Measurements from ENCODE around the gene CBR3.
"Not testable (repeated sequence)": the region's sequence is repeated elsewhere in the genome, so short reads cannot be mapped to it uniquely, and the experiment has no call there.

Gene CBR3

DNA sequence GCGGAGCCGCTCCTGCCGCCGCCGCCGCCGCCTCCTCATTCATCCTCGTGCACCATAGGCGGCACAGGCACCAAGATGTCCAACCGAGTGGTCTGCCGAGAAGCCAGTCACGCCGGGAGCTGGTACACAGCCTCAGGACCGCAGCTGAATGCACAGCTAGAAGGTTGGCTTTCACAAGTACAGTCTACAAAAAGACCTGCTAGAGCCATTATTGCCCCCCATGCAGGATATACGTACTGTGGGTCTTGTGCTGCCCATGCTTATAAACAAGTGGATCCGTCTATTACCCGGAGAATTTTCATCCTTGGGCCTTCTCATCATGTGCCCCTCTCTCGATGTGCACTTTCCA lies 4.5 kb upstream of the CBR3 start:
- Mint-ChIP-seq H3K4me3 (peak overlapping the region; percentile 93 to 96), H3K27ac (peak overlapping the region; percentile 95 to 97), H3K4me1 (peaks cover 33% of the 10 kb centered on the region)
- H3K9me3 Mint-ChIP-seq, H3K27me3 Mint-ChIP-seq, ATAC-seq: not testable (repeated sequence)
- DNase-seq, result peak in 1 of 2 donors; percentile 18

GRCh38 chr21:36130839-36131238 lies 4.0 kb upstream of the CBR3 start:
- not testable (repeated sequence) for H3K27ac Mint-ChIP-seq, DNase-seq, ATAC-seq, H3K9me3 Mint-ChIP-seq, H3K27me3 Mint-ChIP-seq
- Mint-ChIP-seq H3K4me3 (peak overlapping the region; percentile 93 to 96), H3K4me1 (peaks cover 31% of the 10 kb centered on the region)

DNA sequence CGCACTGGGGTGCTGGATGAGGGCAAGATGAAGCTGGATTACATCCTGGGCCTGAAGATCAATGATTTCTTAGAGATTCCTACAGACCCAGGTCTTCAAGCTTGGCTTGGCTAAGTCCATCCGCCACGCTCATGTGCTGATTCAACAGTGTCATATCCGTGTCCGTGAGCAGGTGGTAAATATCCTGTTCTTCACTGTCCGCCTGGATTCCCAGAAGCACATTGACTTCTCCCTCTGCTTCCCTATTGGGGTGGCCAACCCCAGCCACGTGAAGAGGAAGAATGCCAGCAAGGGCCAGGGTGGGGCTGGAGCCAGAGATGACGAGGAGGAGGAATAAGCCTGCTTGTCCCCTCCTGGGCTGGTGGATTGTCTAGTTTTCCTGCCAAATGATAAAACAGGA lies 2.2 kb upstream of the CBR3 start:
- Mint-ChIP-seq H3K27ac (no peak overlapping the region), H3K4me1 (peaks cover 36% of the 10 kb centered on the region), H3K4me3 (no peak overlapping the region), H3K9me3 (no peaks in the 10 kb centered on the region), H3K27me3 (no peaks in the 10 kb centered on the region)
- DNase-seq (no peak), ATAC-seq (no peak)

DNA sequence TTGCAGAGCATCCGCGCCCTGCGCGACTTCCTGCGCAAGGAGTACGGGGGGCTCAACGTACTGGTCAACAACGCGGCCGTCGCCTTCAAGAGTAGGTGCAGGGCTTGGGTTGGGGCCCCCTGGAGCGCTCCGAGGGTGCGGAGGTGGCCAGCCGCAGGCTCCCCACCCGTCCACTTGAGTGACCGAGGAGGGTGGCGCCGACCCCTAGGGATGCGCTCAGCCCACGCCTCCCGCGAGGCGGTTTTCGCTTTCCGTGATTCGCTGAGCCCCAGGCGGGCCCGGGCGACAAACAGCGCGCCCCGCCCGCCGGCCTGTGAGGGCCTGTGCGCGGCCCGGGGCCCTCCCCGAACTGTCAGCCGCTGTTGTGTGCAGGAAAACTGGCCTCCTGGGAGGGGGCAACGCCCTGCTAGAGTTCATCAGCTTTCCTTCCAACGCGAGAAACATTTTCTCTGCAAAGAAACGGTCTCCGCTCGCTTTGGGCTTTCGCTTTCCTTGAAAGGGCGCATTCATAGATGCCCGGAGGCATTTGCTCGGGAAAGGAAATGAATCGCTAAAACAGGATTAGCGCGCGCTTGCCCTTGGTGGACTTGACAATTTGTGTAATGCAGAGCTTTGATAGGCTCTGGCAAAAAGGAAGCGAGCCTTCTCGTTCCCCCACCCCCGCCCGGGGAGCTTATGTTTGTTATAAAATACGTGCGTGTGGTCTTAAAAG lies 668 bp downstream of the CBR3 start:
- Mint-ChIP-seq H3K9me3 (no peaks in the 10 kb centered on the region), H3K4me1 (peaks cover 31% of the 10 kb centered on the region), H3K27me3 (no peaks in the 10 kb centered on the region), H3K27ac (peak overlapping the region; percentile 90 to 96), H3K4me3 (peak overlapping the region; percentile 89 to 96)
- DNase-seq, result peak; percentile 68
- ATAC-seq, result peak; percentile 86

- H3K27ac Mint-ChIP-seq, H3K9me3 Mint-ChIP-seq, DNase-seq, H3K4me3 Mint-ChIP-seq, ATAC-seq, H3K27me3 Mint-ChIP-seq: not testable (repeated sequence)
- H3K4me1 Mint-ChIP-seq, result peaks cover 24% of the 10 kb centered on the region
Observed at GRCh38 chr21:36139791-36140190, 4.9 kb downstream of the CBR3 start.

- H3K9me3 Mint-ChIP-seq, result no peaks in the 10 kb centered on the region
- no peak overlapping the region for H3K27ac Mint-ChIP-seq
- H3K4me1 Mint-ChIP-seq, result peaks cover 16% of the 10 kb centered on the region
- no peak overlapping the region for H3K4me3 Mint-ChIP-seq
- no peaks in the 10 kb centered on the region for H3K27me3 Mint-ChIP-seq
- ATAC-seq, result peak; percentile 97
- DNase-seq, result peak; percentile 78 to 83
Observed at GRCh38 chr21:36141513-36141925, 6.6 kb downstream of the CBR3 start.

DNA sequence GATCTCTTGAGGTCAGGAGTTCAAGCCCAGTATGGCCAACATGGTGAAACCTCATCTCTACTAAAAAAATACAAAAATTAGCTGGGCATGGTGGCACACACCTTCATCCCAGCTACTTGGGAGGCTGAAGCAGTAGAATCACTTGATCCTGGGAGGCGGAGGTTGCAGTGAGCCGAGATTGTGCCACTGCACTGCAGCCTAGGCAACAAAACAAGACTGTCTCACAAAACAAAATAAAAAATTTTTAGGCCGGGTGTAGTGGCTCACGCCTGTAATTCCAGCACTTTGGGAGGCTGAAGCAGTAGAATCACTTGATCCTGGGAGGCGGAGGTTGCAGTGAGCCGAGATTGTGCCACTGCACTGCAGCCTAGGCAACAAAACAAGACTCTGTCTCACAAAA lies 9.4 kb downstream of the CBR3 start:
- not testable (repeated sequence) for H3K4me3 Mint-ChIP-seq, H3K4me1 Mint-ChIP-seq, ATAC-seq, H3K27me3 Mint-ChIP-seq, DNase-seq, H3K27ac Mint-ChIP-seq, H3K9me3 Mint-ChIP-seq

GRCh38 chr21:36145259-36145658 lies 10.4 kb downstream of the CBR3 start:
- ATAC-seq, result peak; percentile 41
- no peaks in the 10 kb centered on the region for H3K9me3 Mint-ChIP-seq
- no peak for DNase-seq
- H3K27ac Mint-ChIP-seq, result peak overlapping the region in 1 of 2 donors; percentile 27
- H3K4me3 Mint-ChIP-seq, result no peak overlapping the region
- no peaks in the 10 kb centered on the region for H3K27me3 Mint-ChIP-seq
- H3K4me1 Mint-ChIP-seq, result peaks cover 18% of the 10 kb centered on the region

GRCh38 chr21:36147911-36148310 lies 13.0 kb downstream of the CBR3 start:
- Mint-ChIP-seq H3K9me3 (no peaks in the 10 kb centered on the region), H3K27me3 (no peaks in the 10 kb centered on the region), H3K4me1 (peaks cover 15% of the 10 kb centered on the region), H3K27ac (peak overlapping the region in 1 of 2 donors; percentile 19), H3K4me3 (no peak overlapping the region)
- DNase-seq, result no peak
- ATAC-seq, result no peak

DNA sequence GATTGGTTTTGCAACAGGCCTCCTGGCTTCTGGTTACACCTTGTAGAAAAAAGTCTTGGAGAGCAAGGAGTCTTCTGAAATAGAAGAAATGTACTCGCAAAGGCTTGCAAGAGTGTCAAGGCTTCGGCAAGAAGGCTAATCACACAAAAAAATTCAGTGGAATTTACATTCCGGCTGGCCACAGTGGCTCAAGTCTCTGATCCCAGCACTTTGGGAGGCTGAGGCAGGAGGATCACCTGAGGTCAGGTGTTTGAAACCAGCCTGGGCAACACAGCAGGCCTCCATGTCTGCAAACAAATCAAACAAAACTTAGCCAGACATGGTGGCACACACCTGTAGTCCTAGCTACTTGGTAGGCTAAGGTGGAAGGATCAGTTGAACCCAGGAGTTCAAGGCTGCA lies 14.0 kb downstream of the CBR3 start:
- ATAC-seq, result no peak
- H3K27me3 Mint-ChIP-seq, result no peaks in the 10 kb centered on the region
- no peak overlapping the region for H3K27ac Mint-ChIP-seq
- DNase-seq, result no peak
- H3K9me3 Mint-ChIP-seq, result no peaks in the 10 kb centered on the region
- peaks cover 21% of the 10 kb centered on the region for H3K4me1 Mint-ChIP-seq
- H3K4me3 Mint-ChIP-seq, result no peak overlapping the region

- Mint-ChIP-seq H3K27me3 (no peaks in the 10 kb centered on the region), H3K4me1 (peaks cover 21% of the 10 kb centered on the region), H3K9me3 (no peaks in the 10 kb centered on the region), H3K4me3 (no peak overlapping the region), H3K27ac (peak overlapping the region; percentile 60 to 87)
- no peak for ATAC-seq
- no peak for DNase-seq
Observed at GRCh38 chr21:36149788-36150711, 15.2 kb downstream of the CBR3 start.

DNA sequence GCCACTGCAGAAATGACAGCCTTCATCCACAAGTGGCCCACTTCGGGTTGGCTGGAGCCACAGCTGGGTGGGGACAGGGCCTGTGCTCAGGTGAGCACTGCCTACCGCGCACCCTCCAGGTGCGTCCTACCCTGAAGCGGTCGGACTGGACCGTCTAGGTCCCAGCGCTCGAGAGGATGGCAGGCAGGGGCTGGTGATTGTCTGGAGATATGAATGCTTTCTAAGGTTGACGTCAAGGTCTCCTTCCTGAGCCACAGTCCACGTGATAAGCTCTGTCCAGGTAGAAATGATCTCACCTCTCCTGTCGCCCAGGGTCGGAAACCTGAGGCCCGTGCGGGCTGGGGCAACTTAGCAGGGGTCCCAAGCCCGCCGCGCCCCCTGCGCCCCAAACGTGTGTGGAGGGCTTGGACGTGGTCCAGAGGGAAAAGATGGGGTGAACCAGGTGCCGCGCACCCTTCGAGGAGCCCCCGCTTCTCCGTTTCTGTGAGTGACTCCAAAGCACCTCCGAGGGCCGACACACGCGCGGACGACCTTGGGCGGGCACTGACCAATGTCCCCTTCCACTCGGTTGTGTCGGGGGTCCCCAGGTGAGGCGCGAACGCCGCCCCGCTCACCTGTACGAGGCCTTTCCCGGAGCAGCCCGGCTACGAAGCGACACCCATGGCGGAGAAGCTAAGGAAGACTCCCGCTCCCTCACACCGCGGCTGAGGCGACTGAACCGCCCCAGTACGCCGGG lies 20.9 kb downstream of the CBR3 start:
- no peak overlapping the region for H3K27ac Mint-ChIP-seq
- no peaks in the 10 kb centered on the region for H3K27me3 Mint-ChIP-seq
- H3K4me3 Mint-ChIP-seq, result peak overlapping the region; percentile 82 to 85
- DNase-seq (no peak), ATAC-seq (peak; percentile 3)
- peaks cover 23% of the 10 kb centered on the region for H3K4me1 Mint-ChIP-seq
- no peaks in the 10 kb centered on the region for H3K9me3 Mint-ChIP-seq

DNA sequence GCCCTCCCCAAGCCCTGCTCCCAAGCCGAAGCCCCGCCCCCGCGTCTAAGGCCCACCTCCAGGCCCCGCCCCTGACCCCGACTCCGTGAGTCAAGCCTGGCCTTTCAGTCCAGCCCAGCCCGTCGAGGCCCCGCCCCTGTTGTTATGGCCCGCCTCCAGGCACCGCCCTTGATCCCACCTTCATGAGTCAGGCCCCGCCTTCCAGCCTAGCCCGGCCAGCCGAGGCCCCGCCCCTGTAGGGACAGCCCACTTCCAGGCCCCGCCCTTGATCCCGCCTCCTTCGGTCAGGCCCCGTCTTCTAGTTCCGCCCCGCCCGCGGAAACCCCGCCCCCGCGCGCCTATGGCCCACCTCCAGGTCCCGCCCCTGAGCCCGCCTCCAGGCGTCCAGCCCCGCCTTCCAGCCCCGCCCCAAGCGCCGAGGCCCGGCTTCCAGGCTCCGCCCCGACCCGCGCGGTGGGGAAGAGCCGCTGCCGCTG lies 21.5 kb downstream of the CBR3 start:
- no peak overlapping the region for H3K27ac Mint-ChIP-seq
- peaks cover 22% of the 10 kb centered on the region for H3K4me1 Mint-ChIP-seq
- peak overlapping the region; percentile 84 to 85 for H3K4me3 Mint-ChIP-seq

GRCh38 chr21:36156815-36157670 lies 22.2 kb downstream of the CBR3 start, which contains the start of gene DOP1B:
DOP1B (plus strand) TSS chr21:36156824; CDS start chr21:36164734, 7,910 bp downstream.
- Mint-ChIP-seq H3K27ac (peak within 1 kb of the TSS in 1 of 2 donors; percentile 48), H3K9me3 (no peaks in the 10 kb centered on the region), H3K4me1 (peaks cover 22% of the 10 kb centered on the region), H3K27me3 (no peaks in the 10 kb centered on the region), H3K4me3 (peak within 1 kb of the TSS; percentile 84 to 85)
- DNase-seq (peak in 1 of 2 donors; percentile 48), ATAC-seq (peak; percentile 35)

More for the DNA sequence above, 21.5 kb downstream of the CBR3 start:
- peak; percentile 100 for DNase-seq
- H3K27me3 Mint-ChIP-seq, result no peaks in the 10 kb centered on the region
- no peaks in the 10 kb centered on the region for H3K9me3 Mint-ChIP-seq
- ATAC-seq, result peak; percentile 88

Measured in stimulated activated naive CD8-positive, alpha-beta T cell treated with anti-CD3 and anti-CD28 coated beads, Interleukin-15, amount 100 ng/mL, for 72 hours (primary cell).